Activated effector memory CD4-positive, alpha-beta T cell treated with Interleukin-2 at 50 U/mL for 16 hours (primary cell): ENCODE measurements around the gene TRABD2B.

Experiments used
- DNase-seq: peaks from one replicate; pipeline ENCODE4 v3.0.0-alpha.2; 2020

Gene TRABD2B

DNA sequence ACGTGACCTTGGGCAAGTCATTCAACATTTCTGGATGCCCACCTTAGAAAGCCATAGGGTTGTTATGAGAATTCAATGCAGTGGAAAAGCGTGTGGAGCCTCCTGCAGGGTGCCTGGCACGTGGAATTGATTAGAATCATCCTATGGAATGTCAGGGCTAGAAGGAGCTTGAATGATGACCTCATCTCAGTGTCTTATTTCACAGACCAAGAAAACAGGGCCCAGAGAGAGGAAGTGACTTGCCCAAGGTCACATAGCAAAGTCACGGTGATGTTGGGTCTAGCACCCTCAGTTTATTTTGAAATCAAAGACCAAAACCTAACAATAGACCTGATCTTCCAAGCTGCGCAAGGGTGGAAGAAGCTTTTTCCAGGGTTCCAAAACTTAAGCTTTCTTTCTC lies 6.0 kb downstream of the TRABD2B start:
- DNase-seq: no peak

DNA sequence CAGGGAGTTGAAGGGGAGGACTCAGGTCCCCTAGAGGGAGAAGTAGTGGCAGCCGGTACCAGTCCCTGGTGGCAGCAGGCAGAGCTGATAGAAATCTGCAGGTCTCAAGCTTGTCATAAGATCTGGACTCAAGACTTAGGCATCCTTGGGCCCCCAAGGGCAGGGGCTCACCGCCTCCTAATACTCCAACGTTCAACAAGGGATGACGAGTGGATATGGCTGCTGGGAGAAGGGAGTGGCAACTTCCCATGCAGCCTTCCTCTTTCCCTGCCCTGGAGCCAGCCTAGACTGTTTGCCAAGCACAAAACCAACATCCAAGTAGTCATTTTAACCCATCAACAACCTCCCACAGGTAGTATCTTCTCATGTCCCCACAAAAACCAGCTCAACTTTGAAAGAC lies 6.9 kb downstream of the TRABD2B start:
- no peak for DNase-seq

DNA sequence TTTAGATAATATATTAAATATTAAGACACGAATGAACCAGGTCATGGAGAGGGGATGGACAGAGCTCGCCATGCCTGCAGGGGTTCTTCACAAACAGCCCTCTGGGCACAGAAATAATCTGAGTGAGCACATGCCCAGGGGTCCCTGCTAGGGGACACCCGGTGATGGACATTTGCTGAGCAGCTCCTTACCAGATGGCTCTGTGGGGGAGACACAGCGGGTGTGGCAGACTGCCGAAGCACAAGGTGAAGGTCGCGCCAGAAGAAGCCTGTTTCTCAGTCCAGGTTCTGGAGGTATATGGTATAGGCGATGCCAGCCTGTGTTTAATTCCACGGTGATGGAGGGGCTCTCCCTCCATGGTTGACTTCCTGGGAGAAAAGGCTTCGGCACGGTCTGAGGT lies 9.6 kb downstream of the TRABD2B start:
- no peak for DNase-seq

DNA sequence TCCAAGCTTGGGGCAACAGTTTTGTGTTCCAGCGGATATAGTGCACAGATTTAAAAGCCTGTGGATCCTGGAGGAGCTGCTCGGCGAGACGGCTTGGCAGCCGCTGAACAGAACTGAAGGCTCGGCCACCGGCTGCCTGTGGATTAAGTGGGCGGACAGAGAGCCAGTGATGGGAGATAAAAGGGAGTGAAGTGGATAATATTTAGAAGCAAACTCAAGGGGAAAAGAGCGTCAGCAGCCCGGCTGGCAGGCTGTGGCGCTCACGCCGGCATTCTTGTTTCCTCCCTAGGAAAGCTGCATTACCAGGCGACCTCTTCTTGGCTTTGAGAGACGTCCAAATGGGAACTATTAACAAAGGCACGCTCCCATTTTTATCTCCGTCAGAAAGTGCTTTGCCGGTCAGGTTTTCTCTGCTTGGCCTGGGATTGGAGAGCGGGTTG lies 10.4 kb downstream of the TRABD2B start:
- no peak for DNase-seq

DNA sequence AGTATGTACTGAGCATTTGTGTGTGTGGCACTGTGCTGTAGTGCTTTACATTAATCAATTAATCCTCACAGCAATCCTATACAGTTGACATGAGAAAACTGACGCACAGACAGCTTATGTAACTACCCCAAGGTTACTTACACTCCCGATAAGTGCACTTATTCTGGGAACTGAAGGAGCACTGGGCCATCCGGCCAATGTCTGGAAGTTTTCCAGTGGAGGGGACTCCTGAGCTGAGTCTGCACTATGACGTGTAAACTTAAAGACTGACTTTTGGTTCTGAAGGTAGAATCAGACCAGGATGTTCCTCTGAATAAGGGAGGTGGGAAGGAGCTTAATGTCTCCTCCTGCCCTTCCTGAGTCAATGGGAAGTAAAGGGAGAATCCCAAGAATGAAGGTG lies 12.2 kb downstream of the TRABD2B start:
- DNase-seq: no peak

DNA sequence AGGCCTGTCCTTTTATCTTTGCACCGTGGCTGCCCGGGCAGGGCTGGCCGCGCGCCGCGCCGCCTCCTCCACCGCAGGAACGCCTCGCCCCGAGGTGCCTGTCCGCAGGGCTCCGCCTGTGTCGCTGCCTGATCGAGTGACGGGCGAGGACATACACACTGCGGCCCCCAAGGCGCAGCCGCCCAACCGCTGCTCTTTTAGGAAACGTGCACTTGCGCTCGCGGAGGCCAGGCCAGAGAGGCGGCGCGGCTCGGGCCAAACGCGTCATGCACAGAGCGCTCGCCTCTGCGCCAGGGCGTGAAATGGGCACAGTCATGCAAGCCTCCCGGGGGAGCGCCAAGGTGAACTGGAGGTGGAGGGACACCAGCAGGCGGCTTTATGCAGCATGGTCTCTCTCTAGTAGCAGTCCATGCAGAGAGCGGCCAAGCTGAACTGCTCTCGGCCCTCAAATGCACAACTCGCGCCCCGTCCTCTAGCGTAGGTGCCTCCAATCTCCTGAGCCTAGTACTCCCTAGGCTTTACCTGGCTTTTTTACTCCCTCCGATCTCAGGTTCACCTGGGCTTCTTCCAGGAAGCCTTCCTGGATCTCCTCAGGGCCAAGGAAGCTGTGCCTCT lies 12.9 kb downstream of the TRABD2B start:
- DNase-seq: no peak

DNA sequence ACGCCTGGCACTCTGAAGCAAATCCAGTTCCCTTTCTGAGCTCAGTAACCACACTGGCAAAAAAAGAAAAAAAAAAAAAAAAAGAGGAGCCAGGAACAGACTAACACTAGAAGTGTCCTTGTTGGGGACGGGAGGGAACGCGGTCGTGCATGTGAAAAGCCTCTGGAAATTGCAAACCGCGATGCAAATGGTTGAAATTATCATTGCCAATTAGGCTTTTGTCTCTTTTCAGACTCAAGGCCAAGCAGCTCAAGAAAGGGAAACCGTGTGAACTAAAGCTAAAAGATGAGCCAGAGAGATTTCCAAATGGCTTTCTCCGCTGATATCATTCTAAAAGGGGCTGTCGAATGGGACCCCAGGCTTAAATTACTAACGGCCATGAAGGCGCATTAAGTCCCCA lies 13.5 kb downstream of the TRABD2B start:
- DNase-seq: no peak

DNA sequence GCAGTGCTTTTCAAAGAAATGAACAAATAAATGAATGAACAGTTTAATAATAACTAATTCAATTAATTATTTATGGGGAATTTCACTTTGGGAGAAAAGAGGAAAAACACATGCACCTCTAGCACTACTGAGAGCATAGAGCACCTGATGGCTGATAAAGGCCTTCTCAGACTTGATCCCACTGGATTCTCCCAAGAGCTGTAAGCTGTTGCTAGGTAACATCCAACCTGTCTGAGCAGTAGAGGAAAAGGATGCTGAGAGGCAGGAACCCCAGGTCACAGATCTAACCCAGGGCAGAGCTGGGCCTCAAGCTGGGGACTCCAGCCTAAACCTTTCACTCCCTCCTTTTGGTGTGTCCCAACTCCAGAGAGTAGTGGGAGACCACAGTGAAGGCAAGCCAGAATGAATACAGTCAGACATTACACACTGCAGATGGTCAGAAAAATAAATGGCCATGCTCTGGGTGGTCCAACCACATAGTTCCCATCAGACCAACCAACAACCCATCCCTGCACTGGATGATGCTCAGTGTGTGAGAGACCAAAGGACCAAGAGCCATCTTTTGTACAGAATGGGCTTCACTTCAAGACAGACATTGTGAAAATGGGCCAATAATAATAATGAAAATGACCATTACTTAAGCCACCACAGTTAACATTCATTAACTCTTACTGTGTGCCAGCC lies 15.4 kb downstream of the TRABD2B start:
- DNase-seq: no peak

DNA sequence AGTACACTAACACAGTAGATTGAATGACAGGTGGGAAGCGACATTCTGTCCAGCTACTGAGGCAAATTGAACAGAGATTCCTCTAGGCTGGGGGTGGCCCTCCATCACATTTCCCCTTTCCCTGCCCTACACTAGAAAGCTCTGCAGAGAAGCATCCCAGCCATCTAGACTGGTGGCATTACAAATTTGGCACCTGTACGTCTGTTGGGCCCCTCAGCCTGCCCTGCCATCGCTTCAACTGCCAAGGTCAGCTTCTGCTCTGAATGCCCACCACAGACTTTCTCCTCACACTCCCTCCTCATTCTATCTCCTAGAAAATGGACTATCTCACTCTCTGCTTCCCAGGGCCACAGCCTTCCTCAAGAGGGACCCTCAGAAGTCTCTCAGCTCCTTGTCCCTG lies 16.7 kb downstream of the TRABD2B start:
- DNase-seq: no peak

DNA sequence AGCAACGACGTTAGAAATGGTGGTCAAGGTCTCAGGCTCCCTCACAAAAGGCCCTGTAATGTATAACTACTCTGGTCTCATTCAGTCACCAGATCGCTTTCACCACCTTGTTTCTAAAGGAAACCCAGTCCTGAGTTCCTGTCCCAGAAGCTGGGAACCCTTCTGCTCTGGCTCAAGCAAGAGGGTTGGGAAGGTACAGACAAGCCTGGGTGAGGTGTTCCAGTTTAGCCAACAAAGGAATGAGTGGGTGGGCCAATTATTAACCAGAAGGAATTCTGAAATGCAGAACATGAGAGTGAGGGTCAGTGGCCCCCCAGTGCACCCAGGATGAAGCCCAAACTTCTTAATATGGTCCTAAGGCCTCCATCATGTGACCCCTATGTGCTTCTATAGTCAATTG lies 17.5 kb downstream of the TRABD2B start:
- no peak for DNase-seq

DNA sequence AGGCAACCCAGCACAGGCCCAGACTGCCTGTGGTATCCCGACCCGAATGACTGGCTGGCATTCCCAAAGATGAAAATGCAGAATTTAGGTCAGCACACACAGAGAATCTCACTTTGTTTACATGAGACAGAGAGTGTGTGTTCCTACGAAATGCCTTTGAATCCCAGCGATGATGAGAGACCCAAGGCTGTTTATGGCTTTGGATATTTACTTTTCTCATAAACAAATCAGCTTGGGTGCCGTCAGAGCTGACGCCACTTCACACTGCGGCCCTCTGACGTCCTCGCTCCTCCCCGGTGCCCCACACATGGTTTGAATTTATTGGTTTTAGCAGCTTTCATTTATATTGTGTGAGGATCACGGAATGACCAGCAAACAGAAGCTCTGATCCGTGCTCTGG lies 18.7 kb downstream of the TRABD2B start:
- DNase-seq: no peak

DNA sequence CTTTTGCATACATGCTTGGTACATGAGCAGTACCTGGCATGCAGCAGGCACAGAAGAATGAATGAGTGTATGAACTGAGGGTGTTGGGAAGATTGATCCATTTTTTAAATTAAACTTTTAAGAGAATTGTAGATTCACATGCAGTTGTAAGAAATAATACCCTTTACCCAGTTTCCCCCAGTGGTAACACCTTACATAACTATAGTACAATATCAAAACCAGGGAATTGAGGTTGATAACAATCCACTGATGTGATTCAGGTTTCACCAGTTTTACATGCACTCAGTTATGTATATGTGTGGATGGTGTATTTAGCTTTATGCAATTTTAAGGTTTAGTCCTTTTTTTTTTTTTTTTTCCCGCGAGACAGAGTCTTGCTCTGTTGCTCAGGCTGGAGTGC lies 20.5 kb downstream of the TRABD2B start:
- no peak for DNase-seq

DNA sequence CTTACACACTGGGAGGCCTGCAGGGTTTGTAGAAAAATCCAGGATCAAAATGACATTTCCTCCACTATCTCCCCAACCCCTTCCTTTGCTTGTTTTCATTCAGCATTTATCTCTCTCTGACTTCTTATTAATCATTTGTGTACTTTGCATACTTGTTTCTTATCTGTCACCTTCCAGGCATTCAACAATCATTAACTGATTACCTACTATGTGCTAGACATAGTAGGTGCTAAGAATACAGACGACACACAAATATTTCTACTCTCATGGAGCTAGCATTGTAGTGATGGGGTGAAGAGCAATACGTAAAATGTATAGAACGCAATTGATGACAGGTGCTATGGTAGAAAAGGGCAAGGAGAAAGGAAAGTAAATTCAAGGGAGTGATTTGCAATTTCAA lies 20.9 kb downstream of the TRABD2B start:
- DNase-seq: no peak

DNA sequence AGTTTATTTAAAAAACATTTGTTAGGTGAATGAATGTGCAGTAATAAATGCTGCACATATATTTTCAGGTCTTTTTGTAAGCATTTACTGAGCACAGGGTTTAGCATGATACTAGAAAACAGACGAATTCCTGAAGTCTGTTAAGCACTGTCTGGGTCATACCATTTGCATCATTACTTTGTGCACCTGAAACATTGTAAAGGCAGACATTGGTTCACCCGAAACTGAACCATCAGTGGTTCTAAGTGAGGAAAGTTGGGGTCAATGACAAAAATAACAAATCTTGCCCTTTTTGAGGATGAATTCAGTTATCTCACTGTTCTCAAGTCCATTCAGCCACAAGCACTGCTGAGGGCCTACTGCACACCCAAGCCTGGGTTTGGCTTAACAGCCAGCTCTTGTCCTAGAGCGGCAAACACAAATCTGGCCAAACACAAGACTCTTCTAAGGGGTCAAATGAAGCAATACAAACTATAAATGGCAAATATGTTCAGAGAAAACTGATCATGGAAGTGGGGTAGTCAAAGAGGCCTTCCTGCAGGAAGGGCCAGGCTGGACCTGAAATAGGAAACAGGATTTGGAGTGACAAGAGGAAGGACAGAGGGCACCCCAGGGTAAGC lies 21.8 kb downstream of the TRABD2B start:
- DNase-seq: no peak

DNA sequence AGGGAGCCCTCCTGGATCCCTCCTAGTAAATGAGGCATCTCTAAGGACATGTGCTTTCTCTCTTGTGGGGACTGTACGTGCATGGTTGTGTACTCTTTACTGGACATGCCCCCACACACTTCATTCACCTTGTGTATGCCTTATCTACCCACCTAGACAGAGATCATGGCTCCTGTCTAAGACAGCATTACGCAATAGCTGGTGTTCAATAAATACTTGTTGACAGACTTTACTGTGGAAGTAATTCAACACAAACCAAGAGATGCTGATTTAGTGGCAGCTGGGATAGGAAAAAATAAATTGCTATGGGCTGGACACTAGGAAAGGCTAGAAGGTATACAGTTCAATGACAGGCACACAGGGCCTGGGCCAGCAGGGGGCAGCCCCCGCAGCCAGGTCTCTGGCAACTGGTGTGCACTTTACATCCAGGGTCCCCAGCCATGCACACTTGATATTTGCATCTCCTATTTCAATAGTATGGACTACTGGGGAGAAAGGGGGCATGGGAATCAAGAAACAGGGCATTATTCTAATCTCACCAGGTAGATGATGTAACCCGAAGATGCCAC lies 24.2 kb downstream of the TRABD2B start:
- no peak for DNase-seq

DNA sequence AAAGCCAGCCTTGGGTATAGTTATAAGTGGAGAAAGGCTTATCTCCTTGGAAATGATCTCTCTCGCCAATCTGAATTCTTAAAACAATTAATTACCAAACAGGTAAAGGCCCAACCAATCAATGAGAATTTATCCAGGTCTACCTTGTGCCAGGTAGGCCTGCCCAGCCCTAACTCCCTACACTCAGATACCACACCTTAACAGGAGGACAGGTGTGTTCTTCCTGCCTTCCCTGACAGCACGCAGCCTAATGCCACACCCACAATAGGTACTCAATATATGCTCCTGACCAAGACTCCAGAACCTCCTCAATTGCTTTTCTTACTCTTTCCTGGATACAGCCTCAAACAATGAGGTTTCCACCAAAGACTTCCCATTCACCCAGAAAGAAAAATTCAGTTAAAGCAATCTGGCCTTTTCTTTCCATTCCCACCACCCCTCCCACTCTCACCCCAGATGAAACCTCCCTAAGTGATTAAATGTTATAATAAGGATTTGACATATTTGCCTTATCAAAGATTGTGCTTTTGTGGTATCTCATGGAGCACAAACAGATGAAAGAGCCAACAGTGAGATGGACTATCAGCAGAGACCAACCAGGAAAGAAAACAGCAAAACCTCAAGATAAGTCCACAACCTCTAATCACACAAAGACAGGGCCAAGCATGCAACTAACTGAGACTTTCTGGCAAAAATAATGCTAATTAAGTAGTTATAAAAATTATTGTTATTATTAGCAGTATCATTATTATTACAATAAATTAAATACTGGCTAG lies 25.6 kb downstream of the TRABD2B start:
- no peak for DNase-seq

DNA sequence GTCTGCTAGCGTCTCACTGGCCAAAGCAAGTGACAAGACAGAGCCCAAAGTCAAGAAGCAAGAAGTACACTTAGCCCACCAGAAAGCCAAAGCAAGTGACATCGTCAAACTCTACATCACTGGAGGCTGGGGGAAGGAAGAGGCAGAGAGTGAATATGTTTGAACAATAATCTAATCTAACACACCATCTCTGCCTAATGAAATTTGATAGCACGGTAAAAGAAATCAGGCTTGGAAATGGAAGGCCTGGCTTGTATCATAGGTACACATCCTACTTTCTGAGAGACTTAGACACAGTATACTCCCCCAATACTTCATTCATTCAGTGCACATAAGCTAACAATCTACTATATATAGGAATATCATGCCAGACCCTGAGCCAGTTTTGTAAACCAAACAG lies 26.3 kb downstream of the TRABD2B start:
- no peak for DNase-seq

DNA sequence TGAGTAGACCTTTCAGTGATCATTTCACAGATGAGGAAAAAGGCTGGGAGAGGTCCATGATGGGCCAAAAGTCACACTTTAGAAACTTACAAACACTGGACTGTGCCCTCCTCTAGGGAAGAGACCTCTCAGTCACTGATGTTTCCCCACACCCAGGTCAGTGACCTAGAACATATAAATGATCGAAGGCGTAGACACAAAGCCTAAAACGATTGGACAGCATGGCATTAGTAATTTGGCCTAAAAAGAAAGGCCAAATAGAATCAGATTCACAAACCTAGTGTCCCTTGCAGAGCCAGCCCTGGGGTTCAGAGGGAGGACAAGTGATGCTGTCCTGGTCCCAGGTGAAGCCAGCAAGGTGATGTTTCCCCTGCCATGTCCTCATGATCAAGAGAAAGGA lies 27.7 kb downstream of the TRABD2B start:
- no peak for DNase-seq

DNA sequence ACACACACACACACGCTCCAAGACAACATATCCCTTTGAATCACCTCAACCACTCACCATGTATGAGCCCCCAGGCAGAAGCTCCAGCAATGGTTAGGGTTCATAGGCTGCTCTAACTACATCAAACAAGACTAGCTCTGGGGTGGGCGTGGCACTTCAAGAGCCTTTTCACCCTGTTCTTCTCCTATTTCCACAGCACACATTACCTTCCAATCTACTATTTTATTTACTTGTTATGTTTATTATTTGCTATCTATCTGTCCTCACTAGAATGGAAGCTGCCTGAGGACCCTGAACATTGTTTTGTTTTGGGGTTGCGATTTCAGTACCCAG lies 28.7 kb downstream of the TRABD2B start:
- no peak for DNase-seq

DNA sequence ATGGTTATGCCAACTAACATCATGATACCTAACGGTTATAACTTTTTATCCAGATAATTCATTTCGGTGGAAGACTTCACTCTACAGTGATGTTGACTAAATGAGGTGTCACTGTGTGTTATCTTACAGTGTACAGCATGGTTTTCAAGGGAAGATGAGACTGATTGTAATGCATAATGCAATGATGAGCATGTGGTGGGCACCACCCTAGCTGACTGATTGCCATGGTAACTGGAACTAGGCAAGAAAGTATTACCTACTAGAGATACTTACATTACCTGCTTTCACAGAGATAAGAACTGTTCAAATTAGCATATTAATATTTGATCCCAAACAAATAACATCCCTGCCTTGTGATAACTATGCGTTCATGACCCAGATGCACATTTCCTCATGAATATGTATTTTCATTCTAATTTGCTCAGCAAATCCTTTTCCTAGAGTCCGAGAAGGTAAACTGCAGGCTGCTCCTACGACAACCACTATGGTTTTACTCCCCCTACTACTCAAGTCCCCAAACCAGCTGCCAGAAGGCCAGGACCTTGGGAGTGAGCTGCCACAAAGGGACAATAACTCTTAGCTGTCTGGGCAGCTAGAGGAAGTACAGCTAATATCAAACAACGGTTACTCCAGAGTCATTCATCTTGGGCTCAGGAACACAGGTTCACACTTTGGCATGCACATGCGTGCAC lies 29.2 kb downstream of the TRABD2B start:
- DNase-seq: no peak

DNA sequence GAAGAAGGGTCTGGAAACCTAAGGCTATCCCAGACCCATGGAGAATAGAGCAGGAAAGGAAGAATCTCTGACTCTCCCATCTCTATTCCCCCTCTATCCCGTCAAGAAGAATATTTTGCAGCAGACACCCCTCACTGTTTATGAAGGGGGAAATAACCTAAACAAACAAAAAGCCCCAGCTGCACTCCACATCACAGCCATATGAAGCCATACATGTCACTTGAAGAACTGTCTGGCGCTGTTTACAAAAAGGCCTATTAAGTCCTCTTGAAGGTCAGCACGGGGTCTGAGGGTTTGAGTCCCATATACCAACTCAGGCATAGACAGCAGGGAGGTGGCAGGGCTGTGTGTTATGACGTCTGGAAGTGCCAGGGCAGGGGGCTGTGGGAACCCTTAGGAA lies 31.4 kb downstream of the TRABD2B start:
- DNase-seq: no peak

DNA sequence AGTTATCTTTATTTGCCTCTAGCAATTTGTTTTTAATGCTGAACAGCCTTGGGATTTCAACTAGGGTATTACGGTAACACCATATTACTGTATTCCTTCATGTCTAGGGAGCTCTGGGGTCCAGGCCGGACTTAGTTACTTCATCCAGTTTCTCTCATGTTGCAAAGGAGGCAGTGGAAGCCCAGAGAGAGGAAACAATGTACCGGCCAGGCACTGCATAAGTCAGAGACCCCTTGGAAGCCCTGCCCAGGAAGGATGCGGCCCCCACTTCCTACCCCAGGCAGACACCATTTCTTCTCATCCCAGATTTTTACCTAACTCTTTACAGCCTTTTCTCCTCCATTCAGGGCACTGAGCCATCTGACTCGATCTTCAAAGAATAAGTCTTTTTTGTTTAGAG lies 32.5 kb downstream of the TRABD2B start:
- DNase-seq: no peak
